Measurements from ENCODE around the gene DCLRE1A.

- TF ChIP-seq ZBTB1 (tag by site-specific recombination; IDR thresholded peaks at IDR 0.05) (no peak), ZSCAN18 (tag by site-specific recombination; IDR thresholded peaks at IDR 0.05) (no peak), ZNF146 (tag by site-specific recombination; IDR thresholded peaks at IDR 0.05) (no peak), SP2 (tag by site-specific recombination; IDR thresholded peaks at IDR 0.05) (peak; percentile 63), ZNF518A (tag by site-specific recombination; conservative IDR thresholded peaks at IDR 0.05; ENCODE audit: low read depth) (peak; percentile 39; the same call in 1 of the 2 replicates)
Observed at GRCh38 chr10:113854013-113854760, at the start of gene DCLRE1A, which contains the start of gene NHLRC2.
